Frontal cortex (tissue), 4 donors: ENCODE data around the gene RTN4RL1. TPM values are rescaled to one million over a fixed set of nuclear protein-coding genes. Genes with fewer than 3 reads are reported as not detected.
"Not testable (repeated sequence)": the region's sequence is repeated elsewhere in the genome, so short reads cannot be mapped to it uniquely, and the experiment has no call there.

Experiments
- DNase-seq, 2 donors: peaks; one replicate each; pipeline ENCODE4 v3.0.0; 2012; ENCODE audit warnings: low spot score in 2 of 2
- FAIRE-seq: peaks from 2 replicates; lab custom pipeline; 2012; peaks lifted over from hg19 to GRCh38; lab: Jason Lieb, UNC
- total RNA-seq: library from RNA; depleted of rRNA; stranded (reverse); fragments of >200 nt; gene quantifications from one replicate; pipeline ENCODE4 v1.2.3, GENCODE V29; 2014
- donor health status: control.
- donor health status: control.
- donor health status: control.

The RTN4RL1 gene
- total RNA-seq, 1 donor from 2014 or later, result 20.4 TPM

- DNase-seq (no peak), FAIRE-seq (no peak)
Observed at GRCh38 chr17:1985686-1986085, 39.4 kb downstream of the RTN4RL1 start.

DNA sequence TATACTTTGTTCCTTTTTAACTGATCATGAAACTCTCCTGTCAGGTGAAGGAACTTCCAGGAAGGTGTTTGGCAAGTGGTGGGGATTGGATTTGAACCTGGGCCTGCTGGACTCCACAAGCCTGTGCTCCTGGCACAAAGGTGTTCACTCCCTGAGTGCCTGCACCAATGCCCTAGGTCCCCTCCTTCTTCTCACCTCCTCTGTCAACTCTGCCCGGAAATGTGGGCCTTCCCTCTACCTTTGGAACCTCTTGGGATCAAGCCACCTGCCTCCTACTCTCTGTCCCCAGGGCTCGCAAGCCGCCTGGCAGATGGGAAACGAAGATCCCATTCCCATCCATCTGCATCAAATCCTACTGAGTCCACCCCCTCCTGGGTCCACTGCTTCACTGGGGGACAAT lies 40.0 kb downstream of the RTN4RL1 start:
- no peak for FAIRE-seq
- no peak for DNase-seq

DNA sequence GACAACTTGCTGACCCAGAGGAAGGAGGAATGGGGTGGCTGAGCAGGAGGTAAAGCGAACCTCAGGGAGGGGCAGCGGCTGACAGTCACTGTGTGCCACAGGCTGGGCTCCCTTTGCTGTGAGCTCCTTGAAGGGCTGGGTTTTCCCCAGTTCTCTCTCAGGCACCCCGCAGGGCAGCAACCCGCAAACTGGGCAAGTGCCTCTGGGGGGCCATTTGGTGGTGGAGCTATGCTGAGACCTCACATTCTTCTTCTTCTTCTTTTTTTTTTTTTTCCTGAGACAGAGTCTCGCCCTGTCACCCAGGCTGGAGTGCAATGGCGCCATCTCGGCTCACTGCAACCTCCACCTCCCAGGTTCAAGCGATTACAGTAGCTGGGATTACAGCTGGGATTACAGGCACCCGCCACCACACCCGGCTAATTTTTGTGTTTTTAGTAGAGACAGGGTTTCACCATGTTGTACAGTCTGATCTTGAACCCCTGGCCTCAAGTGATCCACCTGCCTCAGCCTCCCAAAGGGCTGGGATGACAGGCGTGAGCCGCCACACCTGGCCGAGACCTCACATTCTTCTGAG lies 42.3 kb downstream of the RTN4RL1 start:
- not testable (repeated sequence) for DNase-seq, FAIRE-seq

GRCh38 chr17:1980665-1981250 lies 44.4 kb downstream of the RTN4RL1 start:
- DNase-seq, result no peak
- FAIRE-seq, result no peak

- no peak for DNase-seq
- FAIRE-seq, result no peak
Observed at GRCh38 chr17:1979182-1979985, 45.8 kb downstream of the RTN4RL1 start.

GRCh38 chr17:1978396-1978949 lies 46.7 kb downstream of the RTN4RL1 start:
- no peak for DNase-seq
- no peak for FAIRE-seq

- no peak for FAIRE-seq
Observed at GRCh38 chr17:1977583-1978395, 47.3 kb downstream of the RTN4RL1 start.

GRCh38 chr17:1976683-1977064 lies 48.5 kb downstream of the RTN4RL1 start:
- no peak for DNase-seq
- FAIRE-seq, result no peak

More at GRCh38 chr17:1977583-1978395, 47.3 kb downstream of the RTN4RL1 start:
- no peak for DNase-seq

DNA sequence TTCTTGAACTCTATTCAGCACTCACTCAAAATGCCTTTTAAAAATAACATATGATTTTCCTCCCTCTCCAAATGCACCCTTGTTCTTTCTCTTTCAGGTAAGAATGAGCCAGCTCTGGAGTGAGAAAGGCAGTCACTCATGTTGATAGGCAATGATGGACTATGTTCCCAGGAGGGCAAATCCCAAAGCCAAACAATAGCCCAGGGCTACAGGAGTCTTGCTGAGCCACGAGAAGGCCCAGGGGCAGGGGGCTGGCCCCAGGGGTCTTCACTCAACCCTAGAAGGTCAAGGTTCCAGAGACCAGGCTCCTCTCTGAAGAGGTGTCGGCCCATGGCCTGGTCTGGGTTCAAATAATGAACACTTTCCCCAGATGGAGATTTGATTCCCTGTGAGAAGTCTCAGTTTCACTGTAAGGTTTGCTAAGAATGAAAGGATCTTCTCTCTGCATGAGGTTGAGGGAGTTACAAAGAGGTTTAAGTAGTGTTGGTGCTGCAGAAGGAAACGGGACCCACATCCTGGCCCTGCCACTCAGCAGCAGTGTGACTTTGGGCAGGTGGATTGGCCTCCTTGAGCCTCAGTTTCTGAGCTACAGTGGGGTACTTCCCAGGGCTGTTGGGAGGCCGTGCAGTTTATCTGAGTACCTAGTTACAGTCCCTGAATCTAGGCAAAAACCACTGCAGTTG lies 49.0 kb downstream of the RTN4RL1 start:
- no peak for DNase-seq
- no peak for FAIRE-seq

DNA sequence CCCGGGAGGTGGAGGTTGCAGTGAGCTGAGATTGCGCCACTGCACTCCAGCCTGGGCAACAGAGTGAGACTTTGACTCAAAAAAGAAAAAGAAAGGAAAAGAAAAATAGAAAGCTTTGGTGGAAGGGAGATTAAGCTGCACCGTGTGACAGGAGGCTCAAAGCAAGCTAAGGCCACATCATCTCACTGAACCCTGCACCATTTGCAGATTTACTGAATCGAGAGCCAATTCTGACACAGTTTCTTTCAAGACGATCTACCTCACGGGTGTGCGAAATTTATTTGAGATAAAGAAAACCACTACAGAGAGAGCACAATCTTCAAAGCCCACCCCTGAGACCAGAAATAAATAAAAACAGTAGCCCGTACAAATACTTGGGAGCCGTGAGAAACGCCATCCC lies 49.6 kb downstream of the RTN4RL1 start:
- no peak for FAIRE-seq

GRCh38 chr17:1972487-1973160 lies 52.5 kb downstream of the RTN4RL1 start:
- DNase-seq, result no peak

More for the DNA sequence above, 49.6 kb downstream of the RTN4RL1 start:
- no peak for DNase-seq

GRCh38 chr17:1970843-1971384 lies 54.2 kb downstream of the RTN4RL1 start:
- FAIRE-seq, result no peak

More at GRCh38 chr17:1972487-1973160, 52.5 kb downstream of the RTN4RL1 start:
- FAIRE-seq, result no peak

DNA sequence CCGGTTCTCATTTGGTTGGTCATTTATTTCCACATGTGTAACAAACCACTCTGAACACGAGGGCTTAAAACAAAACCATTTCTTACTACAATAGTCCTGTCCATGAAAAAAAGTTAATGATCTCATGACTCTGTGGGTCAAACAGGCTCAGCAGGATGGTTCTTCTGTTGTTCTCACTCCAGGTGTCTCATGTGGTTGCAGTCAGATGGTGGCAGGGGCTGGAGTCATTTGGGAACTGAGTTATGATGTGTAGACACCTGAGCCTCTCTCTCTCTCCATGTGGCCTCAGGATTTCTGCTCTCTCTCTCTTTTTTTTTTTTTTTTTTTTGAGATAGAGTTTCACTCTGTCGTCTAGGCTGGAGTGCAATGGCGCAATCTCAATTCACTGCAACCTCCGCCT lies 55.4 kb downstream of the RTN4RL1 start:
- DNase-seq, result no peak
- no peak for FAIRE-seq

More at GRCh38 chr17:1970843-1971384, 54.2 kb downstream of the RTN4RL1 start:
- no peak for DNase-seq

DNA sequence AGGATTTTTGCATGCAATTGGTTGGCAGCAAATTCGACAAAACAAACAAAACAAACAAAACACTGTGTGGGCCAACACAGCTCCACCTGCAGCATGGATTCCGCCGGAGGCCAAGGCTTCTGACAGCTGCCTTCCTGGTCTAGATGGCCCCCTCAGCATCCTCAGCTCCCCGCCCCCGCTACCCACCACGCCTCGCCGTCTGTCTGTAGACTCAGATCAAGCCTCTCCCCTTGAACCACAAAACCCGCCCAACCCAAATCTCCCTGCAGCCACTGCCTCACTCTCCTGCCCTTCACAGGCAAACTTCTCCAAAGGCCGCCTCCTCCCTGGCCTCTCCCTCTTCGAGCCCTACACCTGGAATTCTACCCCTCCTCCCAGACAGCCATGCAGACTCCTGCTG lies 57.9 kb downstream of the RTN4RL1 start:
- DNase-seq (no peak), FAIRE-seq (no peak)

GRCh38 chr17:1966274-1967086 lies 58.7 kb downstream of the RTN4RL1 start:
- no peak for DNase-seq
- FAIRE-seq, result no peak

GRCh38 chr17:1965556-1966273 lies 59.4 kb downstream of the RTN4RL1 start:
- DNase-seq (no peak), FAIRE-seq (no peak)

GRCh38 chr17:1963250-1963649 lies 61.9 kb downstream of the RTN4RL1 start:
- DNase-seq, result no peak
- FAIRE-seq, result no peak
